ENCODE results near the gene OSBPL2. TPM values are rescaled to one million over a fixed set of nuclear protein-coding genes. Genes with fewer than 3 reads are reported as not detected.

OSBPL2 gene
- polyA plus RNA-seq, 1 donor (not counting 4 experiments of a cell fraction or from before 2014, with no cell fraction given), result 15.9 TPM

GRCh38 chr20:62332989-62333819 lies 94.9 kb downstream of the OSBPL2 start:
- dilution Hi-C loops (cut with MboI; ENCODE audit: extremely low pct_ligation_motif_present, low sequenced_read_pairs), result no loop called here
- H3K36me3 ChIP-seq (ENCODE audit: control insufficient read depth in 2 of 2, extremely low read depth in 1 of 2, insufficient read depth in 2 of 2, low read length in 2 of 2), result peaks cover 48 to 60% of the 10 kb centered on the region in 2 experiments
- H3K27me3 ChIP-seq (ENCODE audit: control insufficient read depth, extremely low read depth, insufficient read depth, low read length), result no peaks in the 10 kb centered on the region
- H3K79me2 ChIP-seq (ENCODE audit: control insufficient read depth, insufficient read depth, low read length), result peaks cover 2% of the 10 kb centered on the region
- no peaks in the 10 kb centered on the region for H3K9me3 ChIP-seq (ENCODE audit: control insufficient read depth, low read depth, low read length)
- no peak overlapping the region for H3K4me2 ChIP-seq (ENCODE audit: control insufficient read depth, extremely low read depth, insufficient read depth, low read depth, low read length)
- no peaks in the 10 kb centered on the region for H4K20me1 ChIP-seq (ENCODE audit: control insufficient read depth, extremely low read depth, insufficient read depth, low read length)
- FAIRE-seq (no peak), DNase-seq (ENCODE audit: low read depth, low spot score) (no peak)
- H3K9me1 ChIP-seq (ENCODE audit: control insufficient read depth, extremely low read depth, insufficient read depth, low read length), result no peaks in the 10 kb centered on the region
- H3K27ac ChIP-seq (ENCODE audit: control insufficient read depth, insufficient read depth, low read length), result no peak overlapping the region
- H3K9ac ChIP-seq (ENCODE audit: control insufficient read depth, extremely low read depth, insufficient read depth, low read length), result no peak overlapping the region
- no peak overlapping the region for H3K4me3 ChIP-seq (ENCODE audit: control insufficient read depth in 2 of 3, extremely low read depth in 1 of 3, insufficient read depth in 2 of 3, low read depth in 1 of 3, low read length in 3 of 3)
- no peaks in the 10 kb centered on the region for H3K4me1 ChIP-seq (ENCODE audit: control insufficient read depth, extremely low read depth, insufficient read depth, low read length)
- no peak for TF ChIP-seq EZH2 (IDR thresholded peaks at IDR 0.05; ENCODE audit: low read length)
- no peak for TF ChIP-seq CTCF (optimal IDR thresholded peaks at IDR 0.05 in 1 of 3, IDR thresholded peaks at IDR 0.05 in 1 of 3, conservative IDR thresholded peaks at IDR 0.05 in 1 of 3; ENCODE audit: extremely low read depth in 1 of 3, insufficient read depth in 2 of 3, low read length in 3 of 3)
- H2AFZ ChIP-seq (ENCODE audit: control insufficient read depth, low read length), result no peak overlapping the region

GRCh38 chr20:62333820-62334595 lies 95.7 kb downstream of the OSBPL2 start:
- dilution Hi-C loops (cut with MboI; ENCODE audit: extremely low pct_ligation_motif_present, low sequenced_read_pairs), result no loop called here
- Histone ChIP-seq H2AFZ (ENCODE audit: control insufficient read depth, low read length) (no peak overlapping the region), H4K20me1 (ENCODE audit: control insufficient read depth, extremely low read depth, insufficient read depth, low read length) (no peaks in the 10 kb centered on the region), H3K4me2 (ENCODE audit: control insufficient read depth, extremely low read depth, insufficient read depth, low read depth, low read length) (no peak overlapping the region), H3K9me1 (ENCODE audit: control insufficient read depth, extremely low read depth, insufficient read depth, low read length) (no peaks in the 10 kb centered on the region), H3K27me3 (ENCODE audit: control insufficient read depth, extremely low read depth, insufficient read depth, low read length) (no peaks in the 10 kb centered on the region), H3K4me3 (ENCODE audit: control insufficient read depth in 2 of 3, extremely low read depth in 1 of 3, insufficient read depth in 2 of 3, low read depth in 1 of 3, low read length in 3 of 3) (no peak overlapping the region), H3K36me3 (ENCODE audit: control insufficient read depth in 2 of 2, extremely low read depth in 1 of 2, insufficient read depth in 2 of 2, low read length in 2 of 2) (peaks cover 45 to 58% of the 10 kb centered on the region in 2 experiments), H3K4me1 (ENCODE audit: control insufficient read depth, extremely low read depth, insufficient read depth, low read length) (no peaks in the 10 kb centered on the region), H3K9me3 (ENCODE audit: control insufficient read depth, low read depth, low read length) (no peaks in the 10 kb centered on the region), H3K9ac (ENCODE audit: control insufficient read depth, extremely low read depth, insufficient read depth, low read length) (no peak overlapping the region), H3K27ac (ENCODE audit: control insufficient read depth, insufficient read depth, low read length) (no peak overlapping the region), H3K79me2 (ENCODE audit: control insufficient read depth, insufficient read depth, low read length) (peaks cover 2% of the 10 kb centered on the region)
- TF ChIP-seq EZH2 (IDR thresholded peaks at IDR 0.05; ENCODE audit: low read length) (no peak), CTCF (optimal IDR thresholded peaks at IDR 0.05 in 1 of 3, IDR thresholded peaks at IDR 0.05 in 1 of 3, conservative IDR thresholded peaks at IDR 0.05 in 1 of 3; ENCODE audit: extremely low read depth in 1 of 3, insufficient read depth in 2 of 3, low read length in 3 of 3) (no peak)
- no peak for FAIRE-seq
- no peak for DNase-seq (ENCODE audit: low read depth, low spot score)

Measured in keratinocyte (primary cell).